HepG2 (cell line): Measurements from ENCODE around the gene DCP2. TPM values are rescaled to one million over a fixed set of nuclear protein-coding genes. Genes with fewer than 3 reads are reported as not detected.
A peak's percentile ranks its signal among the peaks of the same experiment; 100 is the strongest.

Experiments used
- BRD4 ChIP-seq: sonication (generic); formaldehyde crosslinking; IDR thresholded peaks from 2 replicates; pipeline ENCODE4 v1.4.0; 2020; ENCODE audit warnings: missing genetic modification reagents
- GFI1 ChIP-seq: sonication (generic); formaldehyde crosslinking; IDR thresholded peaks from 2 replicates; pipeline ENCODE4 v1.5.0; 2020; ENCODE audit warnings: missing genetic modification reagents, mild to moderate bottlenecking, borderline replicate concordance
- NR1H2 ChIP-seq: sonication (generic); formaldehyde crosslinking; IDR thresholded peaks from 2 replicates; pipeline ENCODE4 v1.8.1; 2022; ENCODE audit warnings: low read depth, missing genetic modification reagents, borderline replicate concordance
- PHF8 ChIP-seq: sonication (generic); formaldehyde crosslinking; IDR thresholded peaks from 2 replicates; pipeline ENCODE4 v1.5.0; 2020; ENCODE audit warnings: missing genetic modification reagents
- PRDM10 ChIP-seq: sonication (generic); formaldehyde crosslinking; IDR thresholded peaks from 2 replicates; pipeline ENCODE4 v1.4.0; 2020; ENCODE audit warnings: low read depth, missing genetic modification reagents
- SOX5 ChIP-seq: IDR thresholded peaks from 2 replicates; pipeline ENCODE4 v1.6.1; 2016; ENCODE audit warnings: borderline replicate concordance
- TBP ChIP-seq: sonication (generic); formaldehyde crosslinking; IDR thresholded peaks from 2 replicates; pipeline ENCODE4 v1.5.0; 2020; ENCODE audit warnings: missing genetic modification reagents
- ZFP90 ChIP-seq: sonication (generic); formaldehyde crosslinking; IDR thresholded peaks from 2 replicates; pipeline ENCODE4 v1.8.0; 2022; ENCODE audit warnings: missing genetic modification reagents, mild to moderate bottlenecking, inconsistent platforms, borderline replicate concordance
- ZNF138 ChIP-seq: sonication (generic); formaldehyde crosslinking; IDR thresholded peaks from 2 replicates; pipeline ENCODE4 v1.5.0; 2020; ENCODE audit warnings: mild to moderate bottlenecking, low read depth, missing genetic modification reagents
- ZNF142 ChIP-seq: sonication (generic); formaldehyde crosslinking; IDR thresholded peaks from 2 replicates; pipeline ENCODE4 v1.4.0; 2020; ENCODE audit warnings: missing genetic modification reagents
- ZNF556 ChIP-seq: sonication (generic); formaldehyde crosslinking; IDR thresholded peaks from 2 replicates; pipeline ENCODE4 v1.4.0; 2020; ENCODE audit warnings: mild to moderate bottlenecking, missing genetic modification reagents, borderline replicate concordance
- ZNF761 ChIP-seq: sonication (generic); formaldehyde crosslinking; conservative IDR thresholded peaks from 2 replicates; pipeline ENCODE4 v1.4.0; 2020; ENCODE audit warnings: mild to moderate bottlenecking, missing genetic modification reagents
- ZSCAN30 ChIP-seq: sonication (generic); formaldehyde crosslinking; IDR thresholded peaks from 2 replicates; pipeline ENCODE4 v1.5.0; 2020; ENCODE audit warnings: mild to moderate bottlenecking, missing genetic modification reagents
- ZSCAN31 ChIP-seq: sonication (generic); formaldehyde crosslinking; IDR thresholded peaks from 2 replicates; pipeline ENCODE4 v1.5.0; 2020; ENCODE audit warnings: low read depth, mild to moderate bottlenecking, missing genetic modification reagents
- polyA plus RNA-seq, 8 experiments: library from polyadenylated mRNA; depleted of rRNA in 3 of 8; stranded (reverse) in 7 of 8; unstranded in 1 of 8; fragments of >200 nt; fragmentation: Illumina TruSeq in 4 of 8; extraction: Trizol in 4 of 8; gene quantifications; 2 replicates each; pipeline versions ENCODE4 v1.2.1 to v1.2.3, GENCODE V29; 2011 to 2016; ENCODE audit warnings: low read depth in 4 of 8, missing spikeins in 1 of 8, mixed read lengths in 1 of 8; ENCODE audit not compliant: insufficient read depth in 1 of 8
- total RNA-seq, 5 experiments: library from RNA; depleted of rRNA; stranded (reverse); fragments of >200 nt; fragmentation: Illumina TruSeq; extraction: Trizol; gene quantifications; 2 replicates each; pipeline ENCODE4 v1.2.3, GENCODE V29; 2016; ENCODE audit warnings: low read depth in 1 of 5
- TF ChIP-seq, protein P1 (sequence below): sonication (generic); formaldehyde crosslinking; conservative IDR thresholded peaks from 2 replicates; pipeline ENCODE4 v1.4.0; 2020; ENCODE audit warnings: missing genetic modification reagents
- TF ChIP-seq, protein P2 (sequence below): sonication (generic); formaldehyde crosslinking; IDR thresholded peaks from 2 replicates; pipeline ENCODE4 v1.5.0; 2020; ENCODE audit warnings: missing genetic modification reagents, mild to moderate bottlenecking, borderline replicate concordance

The DCP2 gene
- total and polyA plus RNA-seq, 2 of the 13 experiments (the other 11 are each of a cell fraction or from before 2014, with no cell fraction given): 16.2 to 63.4 TPM

GRCh38 chr5:112975721-112976431 is 722 bp upstream of the DCP2 start (continued):
- TF ChIP-seq, protein P1, sequence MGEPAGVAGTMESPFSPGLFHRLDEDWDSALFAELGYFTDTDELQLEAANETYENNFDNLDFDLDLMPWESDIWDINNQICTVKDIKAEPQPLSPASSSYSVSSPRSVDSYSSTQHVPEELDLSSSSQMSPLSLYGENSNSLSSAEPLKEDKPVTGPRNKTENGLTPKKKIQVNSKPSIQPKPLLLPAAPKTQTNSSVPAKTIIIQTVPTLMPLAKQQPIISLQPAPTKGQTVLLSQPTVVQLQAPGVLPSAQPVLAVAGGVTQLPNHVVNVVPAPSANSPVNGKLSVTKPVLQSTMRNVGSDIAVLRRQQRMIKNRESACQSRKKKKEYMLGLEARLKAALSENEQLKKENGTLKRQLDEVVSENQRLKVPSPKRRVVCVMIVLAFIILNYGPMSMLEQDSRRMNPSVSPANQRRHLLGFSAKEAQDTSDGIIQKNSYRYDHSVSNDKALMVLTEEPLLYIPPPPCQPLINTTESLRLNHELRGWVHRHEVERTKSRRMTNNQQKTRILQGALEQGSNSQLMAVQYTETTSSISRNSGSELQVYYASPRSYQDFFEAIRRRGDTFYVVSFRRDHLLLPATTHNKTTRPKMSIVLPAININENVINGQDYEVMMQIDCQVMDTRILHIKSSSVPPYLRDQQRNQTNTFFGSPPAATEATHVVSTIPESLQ: no peak
- 0 out of 2 replicates have a peak, but pooled peaks have one; percentile 52 for TF ChIP-seq ZSCAN30 (CRISPR knock-in tag)
- TF ChIP-seq NR1H2 (CRISPR knock-in tag): no peak
- TF ChIP-seq ZNF138 (CRISPR knock-in tag): no peak
- 0 out of 2 replicates have a peak, but pooled peaks have one; percentile 27 for TF ChIP-seq ZNF761 (CRISPR knock-in tag)
- peak; percentile 34; the same call in 1 of the 2 replicates for TF ChIP-seq ZFP90 (CRISPR knock-in tag)
- peak; percentile 2; the same call in 1 of the 2 replicates for TF ChIP-seq ZNF142 (CRISPR knock-in tag)
- peak; percentile 47; the same call in 1 of the 2 replicates for TF ChIP-seq ZSCAN31 (CRISPR knock-in tag)
- TF ChIP-seq GFI1: peak; percentile 57; the same call in 1 of the 2 replicates
- TF ChIP-seq, protein P2, sequence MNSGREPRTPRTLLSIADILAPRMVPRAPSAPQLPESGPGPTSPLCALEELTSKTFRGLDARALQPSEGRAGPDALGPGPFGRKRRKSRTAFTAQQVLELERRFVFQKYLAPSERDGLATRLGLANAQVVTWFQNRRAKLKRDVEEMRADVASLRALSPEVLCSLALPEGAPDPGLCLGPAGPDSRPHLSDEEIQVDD (CRISPR knock-in tag): 0 out of 2 replicates have a peak, but pooled peaks have one; percentile 38
- TF ChIP-seq TBP (CRISPR knock-in tag): no peak
- TF ChIP-seq SOX5 (CRISPR knock-in tag): no peak
- no peak for TF ChIP-seq PRDM10 (CRISPR knock-in tag)
- TF ChIP-seq ZNF556: peak; percentile 62; the same call in 1 of the 2 replicates
- 0 out of 2 replicates have a peak, but pooled peaks have one; percentile 53 for TF ChIP-seq BRD4
- peak; percentile 73; the same call in 1 of the 2 replicates for TF ChIP-seq PHF8 (CRISPR knock-in tag)
